DND-41 (cell line): Measurements from ENCODE around the gene CALY.

Source experiments
- ATAC-seq: fragments of 200-7000 bp; cut with Tn5 transposase; 3 replicates; pipeline ENCODE4 v1.9.1; 2021; ENCODE audit warnings: low read depth; ENCODE audit not compliant: insufficient read depth
- DNase-seq: peaks from one replicate; pipeline ENCODE4 v3.0.0-alpha.2; 2020
- H2AFZ ChIP-seq: 2 replicates; pipeline ENCODE4 v1.6.0; 2012; ENCODE audit warnings: low read depth, low read length
- H3K27ac ChIP-seq: 2 replicates; pipeline ENCODE4 v1.5.1; 2012; ENCODE audit warnings: low read length, inconsistent platforms
- H3K27me3 ChIP-seq: fragments of 200-600 bp; sonication (generic); 2 replicates; pipeline ENCODE4 v1.6.0; 2012; ENCODE audit warnings: low read length, mild to moderate bottlenecking, inconsistent platforms; ENCODE audit not compliant: insufficient read depth, poor library complexity
- H3K36me3 ChIP-seq: 2 replicates; pipeline ENCODE4 v1.5.1; 2012; ENCODE audit warnings: low read length, inconsistent platforms; ENCODE audit not compliant: insufficient read depth
- H3K4me1 ChIP-seq: 2 replicates; pipeline ENCODE4 v1.5.1; 2012; ENCODE audit warnings: mild to moderate bottlenecking, low read length; ENCODE audit not compliant: insufficient read depth
- H3K4me2 ChIP-seq: 2 replicates; pipeline ENCODE4 v1.6.0; 2012; ENCODE audit warnings: mild to moderate bottlenecking, moderate library complexity, low read length, inconsistent platforms; ENCODE audit not compliant: insufficient read depth
- H3K4me3 ChIP-seq, 2 experiments: fragments of 200-600 bp in 1 of 2; shearing (Covaris generic) in 1 of 2; 2 replicates each; pipeline ENCODE4 v1.5.1; 2012 to 2016; ENCODE audit warnings: inconsistent platforms in 2 of 2, low read length in 2 of 2, mild to moderate bottlenecking in 2 of 2, low read depth in 1 of 2, moderate library complexity in 1 of 2
- H3K79me2 ChIP-seq: 2 replicates; pipeline ENCODE4 v1.6.0; 2012; ENCODE audit warnings: low read length, inconsistent platforms; ENCODE audit not compliant: insufficient read depth
- H3K9ac ChIP-seq: 2 replicates; pipeline ENCODE4 v1.6.0; 2012; ENCODE audit warnings: low read depth, mild to moderate bottlenecking, inconsistent platforms, low read length, moderate library complexity
- H3K9me3 ChIP-seq: 2 replicates; pipeline ENCODE4 v1.5.1; 2012; ENCODE audit warnings: low read length, moderate library complexity, mild to moderate bottlenecking, inconsistent platforms; ENCODE audit not compliant: insufficient read depth, severe bottlenecking
- H4K20me1 ChIP-seq: 2 replicates; pipeline ENCODE4 v1.6.0; 2012; ENCODE audit warnings: low read length; ENCODE audit not compliant: insufficient read depth
- CTCF ChIP-seq: IDR thresholded peaks from 2 replicates; pipeline ENCODE4 v1.5.1; 2012; ENCODE audit warnings: borderline replicate concordance, low read length, moderate library complexity, mild to moderate bottlenecking; ENCODE audit not compliant: poor library complexity, severe bottlenecking; ENCODE audit errors: extremely low read depth
- EZH2 ChIP-seq: IDR thresholded peaks from 3 replicates; pipeline ENCODE4 v1.6.1; 2012; ENCODE audit warnings: borderline replicate concordance, low read depth, mild to moderate bottlenecking, moderate library complexity, low read length, inconsistent platforms; ENCODE audit not compliant: severe bottlenecking

Gene CALY

DNA sequence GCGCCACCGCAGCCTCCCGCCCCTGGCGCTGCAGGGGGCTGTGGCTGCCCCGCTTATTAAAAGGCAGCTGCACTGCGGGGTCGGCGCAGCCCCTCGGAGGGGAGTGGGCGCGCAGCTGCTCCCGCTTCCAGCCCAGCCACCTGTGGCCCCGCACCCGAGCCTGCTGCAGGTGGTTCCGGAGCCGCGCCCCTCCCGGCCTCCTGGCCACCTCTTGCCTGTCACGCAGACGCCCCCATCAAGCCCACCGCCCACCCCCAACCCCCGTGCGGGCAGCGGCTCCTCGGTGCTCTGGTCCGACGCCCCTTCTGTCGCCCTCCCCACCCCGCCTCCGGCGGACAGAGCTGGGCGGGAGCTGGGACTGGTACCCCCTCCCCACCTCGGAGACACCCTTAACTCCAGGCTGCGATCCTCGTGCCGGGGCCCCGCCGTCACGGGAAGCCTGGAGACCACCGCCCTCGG lies 549 bp downstream of the CALY start:
- H3K27me3 ChIP-seq = peaks cover 5% of the 10 kb centered on the region
- ATAC-seq (no peak), DNase-seq (no peak)
- no peaks in the 10 kb centered on the region for H3K36me3 ChIP-seq
- no peak overlapping the region for H3K9ac ChIP-seq
- H3K4me2 ChIP-seq = no peak overlapping the region
- no peak overlapping the region for H3K4me3 ChIP-seq
- H2AFZ ChIP-seq = no peak overlapping the region
- no peaks in the 10 kb centered on the region for H3K79me2 ChIP-seq
- no peaks in the 10 kb centered on the region for H3K4me1 ChIP-seq
- H4K20me1 ChIP-seq = no peaks in the 10 kb centered on the region; the same call in 1 of the 2 replicates
- TF ChIP-seq CTCF (no peak), EZH2 (no peak)
- no peaks in the 10 kb centered on the region for H3K9me3 ChIP-seq
- no peak overlapping the region for H3K27ac ChIP-seq

GRCh38 chr10:133335246-133336117 lies 1.2 kb downstream of the CALY start:
- peaks cover 5% of the 10 kb centered on the region for H3K27me3 ChIP-seq
- no peaks in the 10 kb centered on the region; the same call in 1 of the 2 replicates for H4K20me1 ChIP-seq
- ATAC-seq (no peak), DNase-seq (no peak)
- no peaks in the 10 kb centered on the region for H3K79me2 ChIP-seq
- H3K9me3 ChIP-seq = no peaks in the 10 kb centered on the region
- H3K36me3 ChIP-seq = no peaks in the 10 kb centered on the region
- TF ChIP-seq EZH2 (no peak), CTCF (no peak)
- H2AFZ ChIP-seq = no peak overlapping the region
- no peak overlapping the region for H3K9ac ChIP-seq
- H3K4me1 ChIP-seq = no peaks in the 10 kb centered on the region
- H3K27ac ChIP-seq = no peak overlapping the region
- H3K4me2 ChIP-seq = no peak overlapping the region
- H3K4me3 ChIP-seq = no peak overlapping the region

- ATAC-seq = no peak
These were observed 2.0 kb downstream of the CALY start for GRCh38 chr10:133334503-133335245.

More at GRCh38 chr10:133334503-133335245, 2.0 kb downstream of the CALY start:
- no peak overlapping the region for H3K4me2 ChIP-seq
- TF ChIP-seq EZH2 (no peak), CTCF (no peak)
- no peak overlapping the region for H3K27ac ChIP-seq
- peaks cover 4% of the 10 kb centered on the region for H3K4me1 ChIP-seq
- H3K9ac ChIP-seq = no peak overlapping the region
- H2AFZ ChIP-seq = no peak overlapping the region
- DNase-seq = no peak
- H3K27me3 ChIP-seq = peaks cover 5% of the 10 kb centered on the region
- H3K79me2 ChIP-seq = no peaks in the 10 kb centered on the region
- no peak overlapping the region for H3K4me3 ChIP-seq
- H3K9me3 ChIP-seq = no peaks in the 10 kb centered on the region
- no peaks in the 10 kb centered on the region for H3K36me3 ChIP-seq
- H4K20me1 ChIP-seq = no peaks in the 10 kb centered on the region; the same call in 1 of the 2 replicates
